Measurements from ENCODE around the gene PEF1.

Gene PEF1

DNA sequence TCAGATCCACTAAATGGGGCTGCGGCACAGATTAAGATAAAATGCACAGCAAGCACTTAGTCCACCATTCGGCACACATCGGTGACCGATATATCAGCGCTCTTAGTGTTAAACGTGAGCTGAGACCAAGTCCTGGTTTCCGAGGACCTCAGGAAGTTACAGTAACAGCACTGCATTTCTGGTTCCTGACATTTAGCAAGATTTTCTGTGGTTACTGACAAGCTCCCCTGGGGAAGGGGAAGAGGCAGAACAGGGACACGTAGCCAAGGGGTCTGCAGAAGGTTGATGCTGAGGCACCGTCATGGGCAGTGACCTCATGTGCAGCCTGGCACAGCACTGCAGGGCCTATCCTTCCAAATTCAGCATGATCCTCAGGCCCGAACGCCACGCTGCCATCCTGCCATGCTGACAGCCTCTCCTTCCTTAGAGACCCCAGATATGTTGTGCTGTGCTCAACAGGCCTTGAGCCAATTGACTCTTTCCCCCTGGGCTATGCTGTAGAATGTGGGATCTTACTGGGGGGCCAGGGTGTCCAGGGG lies 13.4 kb upstream of the PEF1 start:
- H3K4me3 ChIP-seq (ENCODE audit: low read depth, low read length): no peak overlapping the region
- DNase-seq (ENCODE audit: low read depth): no peak
- TF ChIP-seq, protein P1, sequence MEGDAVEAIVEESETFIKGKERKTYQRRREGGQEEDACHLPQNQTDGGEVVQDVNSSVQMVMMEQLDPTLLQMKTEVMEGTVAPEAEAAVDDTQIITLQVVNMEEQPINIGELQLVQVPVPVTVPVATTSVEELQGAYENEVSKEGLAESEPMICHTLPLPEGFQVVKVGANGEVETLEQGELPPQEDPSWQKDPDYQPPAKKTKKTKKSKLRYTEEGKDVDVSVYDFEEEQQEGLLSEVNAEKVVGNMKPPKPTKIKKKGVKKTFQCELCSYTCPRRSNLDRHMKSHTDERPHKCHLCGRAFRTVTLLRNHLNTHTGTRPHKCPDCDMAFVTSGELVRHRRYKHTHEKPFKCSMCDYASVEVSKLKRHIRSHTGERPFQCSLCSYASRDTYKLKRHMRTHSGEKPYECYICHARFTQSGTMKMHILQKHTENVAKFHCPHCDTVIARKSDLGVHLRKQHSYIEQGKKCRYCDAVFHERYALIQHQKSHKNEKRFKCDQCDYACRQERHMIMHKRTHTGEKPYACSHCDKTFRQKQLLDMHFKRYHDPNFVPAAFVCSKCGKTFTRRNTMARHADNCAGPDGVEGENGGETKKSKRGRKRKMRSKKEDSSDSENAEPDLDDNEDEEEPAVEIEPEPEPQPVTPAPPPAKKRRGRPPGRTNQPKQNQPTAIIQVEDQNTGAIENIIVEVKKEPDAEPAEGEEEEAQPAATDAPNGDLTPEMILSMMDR (conservative IDR thresholded peaks at IDR 0.05; ENCODE audit: low read depth, low read length): no peak

DNA sequence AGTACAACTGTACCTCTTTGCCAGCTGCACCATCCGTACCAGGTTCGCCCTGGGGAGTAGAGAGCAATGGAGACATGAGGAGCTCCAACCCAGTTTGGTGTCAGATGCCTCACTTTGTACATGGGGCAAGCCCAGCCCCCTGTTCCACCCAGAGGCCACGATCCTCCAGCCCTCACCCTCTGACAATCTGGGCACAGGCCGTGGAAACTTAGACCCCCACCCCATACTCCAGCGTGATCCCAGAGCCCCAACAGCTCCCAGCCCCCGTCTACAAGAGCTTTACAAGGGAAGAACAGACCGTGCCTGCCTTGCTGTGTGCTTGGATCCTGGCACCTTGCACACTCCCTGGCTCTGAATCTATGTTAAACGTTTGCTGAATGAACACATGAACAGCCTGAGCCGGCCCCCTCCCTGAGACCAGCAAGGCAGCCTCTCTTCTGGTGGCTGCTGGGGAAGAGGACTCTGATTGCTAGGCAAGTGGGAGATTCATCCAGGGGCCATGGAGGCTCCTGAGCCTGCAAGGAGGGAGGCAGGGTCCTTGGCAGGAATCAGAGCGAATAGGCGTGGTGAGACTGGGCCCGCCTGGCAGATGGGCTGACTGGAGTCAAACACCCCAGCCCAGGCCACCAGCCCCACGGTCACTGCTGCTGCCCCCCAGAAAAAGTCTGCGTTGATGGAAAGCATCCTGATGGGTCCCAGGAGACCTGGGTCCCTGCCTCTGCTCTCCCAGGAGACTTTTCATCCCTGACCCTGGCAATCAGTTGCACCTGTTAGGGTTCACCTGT lies 12.5 kb upstream of the PEF1 start:
- H3K4me3 ChIP-seq (ENCODE audit: low read depth, low read length): no peak overlapping the region
- DNase-seq (ENCODE audit: low read depth): no peak
- TF ChIP-seq, protein P1 (conservative IDR thresholded peaks at IDR 0.05; ENCODE audit: low read depth, low read length): no peak

DNA sequence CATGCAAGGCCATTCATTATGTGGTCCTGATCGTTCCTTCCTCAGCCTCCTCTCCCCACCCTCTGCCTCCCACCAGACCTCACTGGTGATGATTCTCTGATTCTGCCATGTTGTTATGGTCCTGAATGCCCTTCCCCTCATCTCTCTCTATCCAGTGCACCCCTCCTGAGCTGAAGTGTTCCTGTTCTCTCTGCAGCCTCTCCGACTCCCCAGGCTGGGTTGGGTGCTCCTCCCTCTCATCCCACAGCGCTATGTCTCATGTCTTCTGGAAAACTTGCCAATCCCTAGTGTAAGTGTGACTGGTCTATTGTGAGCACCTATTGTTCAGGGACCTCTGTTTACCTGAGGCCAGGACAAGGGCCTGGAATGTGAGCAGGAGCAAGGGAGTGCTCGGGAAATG lies 11.1 kb upstream of the PEF1 start:
- TF ChIP-seq, protein P1 (conservative IDR thresholded peaks at IDR 0.05; ENCODE audit: low read depth, low read length): no peak
- H3K4me3 ChIP-seq (ENCODE audit: low read depth, low read length): no peak overlapping the region

DNA sequence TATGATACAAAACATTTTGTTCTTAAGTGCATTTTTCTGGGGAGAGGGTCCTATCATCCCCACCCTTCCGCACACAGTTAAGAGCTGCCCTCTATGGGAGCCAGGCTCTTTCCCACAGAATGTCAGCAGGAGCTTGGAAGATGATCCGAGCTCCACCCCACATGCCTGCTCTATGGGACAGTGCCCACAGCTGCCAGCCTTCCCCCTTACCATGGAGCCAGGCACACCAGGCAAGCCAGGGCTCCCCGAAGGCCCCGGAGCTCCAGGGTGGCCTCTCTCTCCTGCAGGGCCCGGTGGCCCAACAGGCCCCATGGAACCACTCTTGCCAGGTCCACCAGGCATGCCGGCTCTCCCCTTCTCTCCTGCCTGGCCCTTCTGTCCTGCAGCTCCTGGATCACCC lies 10.4 kb upstream of the PEF1 start:
- TF ChIP-seq, protein P1 (conservative IDR thresholded peaks at IDR 0.05; ENCODE audit: low read depth, low read length): no peak
- DNase-seq (ENCODE audit: low read depth): no peak
- H3K4me3 ChIP-seq (ENCODE audit: low read depth, low read length): no peak overlapping the region

More for the DNA sequence above, 11.1 kb upstream of the PEF1 start:
- no peak for DNase-seq (ENCODE audit: low read depth)

DNA sequence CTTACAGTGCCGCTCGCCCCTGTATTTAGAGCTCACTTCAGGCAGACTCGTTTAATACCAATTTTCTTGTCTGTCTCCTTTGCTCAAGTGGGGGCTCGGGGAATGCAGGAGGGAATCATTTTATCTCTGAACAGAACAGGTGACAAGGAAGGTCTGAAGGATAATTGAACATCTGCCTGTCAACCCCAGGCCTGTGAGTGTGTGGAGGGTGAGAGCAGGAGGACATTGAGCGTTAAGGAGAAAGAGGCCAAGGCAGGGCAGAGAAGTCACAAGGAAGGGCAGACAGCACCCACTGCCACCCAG lies 9.7 kb upstream of the PEF1 start:
- no peak overlapping the region for H3K4me3 ChIP-seq (ENCODE audit: low read depth, low read length)
- no peak for DNase-seq (ENCODE audit: low read depth)
- TF ChIP-seq, protein P1 (conservative IDR thresholded peaks at IDR 0.05; ENCODE audit: low read depth, low read length): no peak

DNA sequence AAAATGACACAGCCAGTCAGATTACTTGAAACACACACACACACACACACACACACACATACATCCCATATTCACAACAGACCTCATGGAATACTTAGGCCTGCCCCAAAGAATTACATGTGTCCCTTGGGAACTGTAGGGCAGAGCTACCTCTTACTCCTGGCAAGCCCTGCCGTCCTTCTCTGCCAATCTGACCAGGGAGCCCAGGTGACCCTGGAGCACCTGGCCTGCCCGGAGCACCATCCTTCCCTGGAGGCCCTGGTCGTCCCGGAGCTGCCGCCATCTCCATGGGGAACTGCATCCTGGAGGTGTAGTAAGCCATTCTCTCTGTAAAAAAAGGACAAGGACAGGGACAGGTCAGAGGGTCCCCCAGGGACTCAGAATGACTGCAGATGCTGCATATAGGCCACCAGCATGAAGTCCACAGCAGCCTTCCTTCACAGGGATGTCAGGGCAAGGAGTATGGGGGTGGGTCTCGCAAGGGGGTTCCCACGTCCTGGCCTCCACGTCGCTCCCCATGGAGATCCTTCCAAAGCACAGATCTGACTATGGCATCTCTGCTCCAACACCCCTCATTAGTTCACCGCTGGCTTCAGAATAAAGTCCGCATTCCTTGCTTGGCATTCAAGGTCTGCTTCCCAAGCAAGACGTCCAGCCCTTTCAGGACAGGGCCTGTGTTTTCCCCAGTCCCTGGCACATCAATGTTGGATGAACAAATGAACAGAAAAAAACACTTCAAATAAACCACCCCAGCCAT lies 9.2 kb upstream of the PEF1 start:
- no peak for DNase-seq (ENCODE audit: low read depth)
- TF ChIP-seq, protein P1 (conservative IDR thresholded peaks at IDR 0.05; ENCODE audit: low read depth, low read length): no peak
- H3K4me3 ChIP-seq (ENCODE audit: low read depth, low read length): no peak overlapping the region

Measured in choroid plexus epithelial cell (primary cell).